Measurements from ENCODE around the gene CSNK1A1L. TPM values are rescaled to one million over a fixed set of nuclear protein-coding genes. Genes with fewer than 3 reads are reported as not detected.

Gene CSNK1A1L
- polyA plus RNA-seq, result 0.39 TPM in 1 of 2 replicates, not detected in the other

GRCh38 chr13:37105251-37105714 is at the start of gene CSNK1A1L:
TSS of gene CSNK1A1L (minus strand) at chr13:37105664. CDS start at chr13:37105256, 408 bp downstream.

DNA sequence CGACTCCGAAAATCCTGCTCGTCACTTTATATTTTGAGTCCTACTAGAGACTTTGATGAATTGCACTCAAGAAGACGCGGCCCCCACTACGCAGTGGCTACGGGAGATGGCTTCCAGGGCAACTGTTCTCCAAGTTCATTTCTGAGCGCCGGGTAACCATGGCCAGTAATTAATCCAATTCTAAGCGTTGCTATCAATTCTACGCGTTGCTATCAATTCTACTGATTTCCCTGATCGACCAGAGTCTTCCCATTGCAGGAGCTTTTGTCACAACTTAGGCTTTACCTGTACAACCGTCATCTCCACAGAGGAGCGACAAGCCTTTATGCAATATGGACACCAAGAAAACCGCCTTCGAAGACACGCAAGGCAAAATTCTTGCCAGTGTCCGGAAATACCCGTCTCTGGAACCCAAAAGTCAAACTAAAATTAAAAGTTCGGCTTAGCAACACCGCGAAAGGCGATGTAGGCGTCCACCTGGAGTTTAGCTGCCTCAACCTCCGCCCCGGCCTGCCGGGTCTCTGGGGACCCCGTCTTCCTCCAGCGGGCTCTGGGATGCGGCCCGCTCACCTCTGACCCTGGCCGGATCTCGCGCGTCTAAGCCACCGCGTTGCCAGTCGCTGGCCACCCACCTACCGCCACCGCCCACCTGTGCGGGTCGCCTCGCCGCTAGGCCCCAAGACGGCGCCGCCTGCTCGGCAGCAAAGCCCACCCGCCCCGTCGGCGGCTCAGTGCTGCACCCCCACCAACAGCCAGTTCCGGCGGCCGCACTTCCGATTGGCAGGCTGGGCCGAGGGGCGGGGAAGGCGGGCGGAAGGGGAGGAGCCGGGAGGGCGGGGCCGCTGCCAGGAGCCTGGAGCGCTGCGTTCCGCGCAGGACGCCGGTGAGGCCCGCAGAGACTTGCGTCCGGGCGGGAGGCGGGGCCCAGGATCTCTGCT is 46.3 kb downstream of the CSNK1A1L start, which contains the start of gene SUPT20H:
TSS of gene SUPT20H (minus strand) at position 779 of the 938 bp plus-strand sequence. CDS start 8,198 bp downstream, outside the sequence.

Other genes starting within 250 kb of the CSNK1A1L start
- 8.5 and 9.7 TPM in 2 replicates for gene SMAD9, start 185.4 kb downstream of the CSNK1A1L start, polyA plus RNA-seq
- 85.5 and 117 TPM in 2 replicates for gene ALG5, start 106.3 kb downstream of the CSNK1A1L start, polyA plus RNA-seq
- gene EXOSC8, start 104.9 kb downstream of the CSNK1A1L start, polyA plus RNA-seq, result 47.7 and 69.1 TPM in 2 replicates
- 20.3 and 27.6 TPM in 2 replicates for gene SUPT20H, start 46.0 kb downstream of the CSNK1A1L start, polyA plus RNA-seq